Bronchial epithelial cell (primary cell): ENCODE data around the gene FANK1. TPM values are rescaled to one million over a fixed set of nuclear protein-coding genes. Genes with fewer than 3 reads are reported as not detected.
"Not testable (repeated sequence)": the region's sequence is repeated elsewhere in the genome, so short reads cannot be mapped to it uniquely, and the experiment has no call there.

Experiments used
- DNase-seq: peaks from one replicate; pipeline ENCODE4 v3.0.0-alpha.2; 2010; ENCODE audit warnings: low read depth
- FAIRE-seq: peaks from 2 replicates; lab custom pipeline; 2011; peaks lifted over from hg19 to GRCh38; lab: Jason Lieb, UNC
- H3K27me3 ChIP-seq: 2 replicates; pipeline ENCODE4 v1.5.1; 2011; ENCODE audit warnings: low read length; ENCODE audit not compliant: control insufficient read depth, insufficient read depth
- H3K36me3 ChIP-seq: 2 replicates; pipeline ENCODE4 v1.5.1; 2011; ENCODE audit warnings: low read length; ENCODE audit not compliant: control insufficient read depth, insufficient read depth
- H3K4me3 ChIP-seq: 2 replicates; pipeline ENCODE4 v1.5.1; 2011; ENCODE audit warnings: mild to moderate bottlenecking, low read depth, low read length, control low read depth
- CTCF ChIP-seq: IDR thresholded peaks from 2 replicates; pipeline ENCODE4 v1.5.1; 2011; ENCODE audit warnings: mild to moderate bottlenecking, moderate library complexity, low read length, control low read depth, inconsistent platforms; ENCODE audit not compliant: insufficient read depth, severe bottlenecking
- total RNA-seq: library from RNA; depleted of rRNA; stranded (reverse); fragments of >200 nt; gene quantifications from 2 replicates; pipeline ENCODE4 v1.2.1, GENCODE V29; 2014

The FANK1 gene
- total RNA-seq, 1 donor from 2014 or later: 2.1 TPM

DNA sequence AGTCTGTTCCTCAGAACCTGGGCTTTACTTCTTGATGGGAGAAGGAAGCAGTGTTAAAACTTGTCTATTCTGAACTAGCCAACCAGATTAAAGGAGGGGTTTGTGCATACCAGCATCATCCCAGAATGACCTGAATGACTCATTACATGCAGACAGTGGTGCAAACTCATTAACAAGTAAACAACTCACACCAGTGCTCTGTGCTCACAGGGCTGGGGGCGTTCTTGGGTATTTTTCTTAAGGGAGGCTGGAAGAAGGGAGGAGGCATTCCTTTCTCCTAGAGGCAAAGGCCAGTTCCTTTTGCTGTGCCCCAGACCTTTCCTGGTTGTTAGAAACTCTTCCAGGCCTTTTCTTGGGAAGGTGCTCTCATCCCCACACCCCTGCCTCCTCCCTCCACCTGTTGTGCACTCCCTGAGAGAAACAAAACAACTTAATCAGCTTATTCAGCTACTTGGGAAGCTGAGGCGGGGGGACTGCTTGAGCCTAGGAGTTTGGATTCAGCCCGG, 6.8 kb downstream of the FANK1 start:
- not testable (repeated sequence) for H3K4me3 ChIP-seq, H3K36me3 ChIP-seq, H3K27me3 ChIP-seq
- peak; percentile 81 for DNase-seq
- FAIRE-seq: peak; percentile 99

- not testable (repeated sequence) for DNase-seq, H3K4me3 ChIP-seq, H3K36me3 ChIP-seq, H3K27me3 ChIP-seq, FAIRE-seq
These were observed 9.0 kb downstream of the FANK1 start for GRCh38 chr10:125905069-125905994.

DNA sequence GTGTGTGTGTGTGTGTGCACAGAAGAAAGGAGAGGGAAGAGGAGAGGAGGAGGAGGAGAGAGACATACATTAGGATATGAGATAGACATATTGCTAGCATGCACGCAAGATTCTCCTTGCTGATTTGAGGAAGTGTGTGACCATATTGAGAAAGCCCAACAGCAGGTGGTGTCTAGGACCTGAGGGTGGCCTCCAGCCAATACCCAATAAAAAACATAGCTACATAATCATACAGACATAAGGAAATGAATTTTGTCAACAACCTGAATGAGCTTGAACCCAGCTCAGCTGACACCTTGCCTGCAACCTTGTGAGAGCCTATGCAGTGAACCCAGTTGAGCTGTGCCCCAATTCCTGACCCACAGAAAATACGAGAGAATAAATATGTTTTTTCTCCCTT, 11.2 kb downstream of the FANK1 start:
- FAIRE-seq: peak; percentile 79
- not testable (repeated sequence) for H3K4me3 ChIP-seq, DNase-seq, H3K27me3 ChIP-seq, H3K36me3 ChIP-seq

DNA sequence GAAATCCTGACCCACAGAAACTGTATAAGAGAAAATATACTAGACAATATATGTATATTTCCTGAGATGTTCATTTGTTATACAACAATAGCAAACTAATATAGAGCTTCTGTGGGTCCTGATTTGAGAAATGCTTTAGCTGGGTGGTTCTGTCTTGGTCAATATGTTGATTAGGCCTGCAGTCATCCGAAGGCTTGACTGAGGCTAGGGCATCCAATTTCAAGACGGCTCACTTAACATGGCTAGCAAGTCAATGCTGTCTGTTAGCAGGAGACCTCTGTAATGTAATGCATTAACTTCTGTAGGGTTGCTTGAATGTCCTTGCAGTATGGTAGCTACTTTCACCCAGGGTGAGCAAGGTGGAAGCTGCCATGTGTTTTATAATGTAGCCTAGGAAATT, 12.4 kb downstream of the FANK1 start:
- H3K36me3 ChIP-seq, DNase-seq, H3K27me3 ChIP-seq, H3K4me3 ChIP-seq: not testable (repeated sequence)
- FAIRE-seq: peak; percentile 77

- not testable (repeated sequence) for H3K36me3 ChIP-seq, H3K4me3 ChIP-seq, DNase-seq, FAIRE-seq, H3K27me3 ChIP-seq
These were observed 13.1 kb downstream of the FANK1 start for GRCh38 chr10:125909491-125909890.

DNA sequence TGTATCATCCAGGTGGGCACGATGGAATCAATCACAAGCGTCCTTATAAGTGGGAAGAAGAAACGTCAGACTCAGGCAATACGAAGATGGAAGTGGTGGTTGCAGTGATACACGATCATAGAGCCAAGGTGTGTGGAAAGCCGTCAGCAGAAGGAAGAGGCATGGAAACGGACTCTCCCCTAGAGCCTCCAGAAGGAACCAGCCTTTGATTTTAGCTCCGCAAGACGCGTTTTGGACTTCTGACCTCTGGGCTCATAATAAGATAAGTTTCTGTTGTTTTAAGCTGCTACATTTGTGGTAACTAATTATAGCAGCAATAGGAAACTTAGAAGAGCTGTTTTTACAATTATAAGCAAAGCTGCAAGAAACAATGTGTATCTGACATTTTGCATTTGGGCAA, 14.8 kb downstream of the FANK1 start:
- no peaks in the 10 kb centered on the region for H3K27me3 ChIP-seq
- H3K36me3 ChIP-seq: no peaks in the 10 kb centered on the region
- no peak for DNase-seq
- H3K4me3 ChIP-seq: no peak overlapping the region
- FAIRE-seq: no peak
- no peak for TF ChIP-seq CTCF

GRCh38 chr10:125911990-125912389, 15.6 kb downstream of the FANK1 start:
- TF ChIP-seq CTCF: no peak
- Histone ChIP-seq H3K27me3 (no peaks in the 10 kb centered on the region), H3K36me3 (no peaks in the 10 kb centered on the region), H3K4me3 (no peak overlapping the region)
- peak; percentile 32 for FAIRE-seq
- no peak for DNase-seq

DNA sequence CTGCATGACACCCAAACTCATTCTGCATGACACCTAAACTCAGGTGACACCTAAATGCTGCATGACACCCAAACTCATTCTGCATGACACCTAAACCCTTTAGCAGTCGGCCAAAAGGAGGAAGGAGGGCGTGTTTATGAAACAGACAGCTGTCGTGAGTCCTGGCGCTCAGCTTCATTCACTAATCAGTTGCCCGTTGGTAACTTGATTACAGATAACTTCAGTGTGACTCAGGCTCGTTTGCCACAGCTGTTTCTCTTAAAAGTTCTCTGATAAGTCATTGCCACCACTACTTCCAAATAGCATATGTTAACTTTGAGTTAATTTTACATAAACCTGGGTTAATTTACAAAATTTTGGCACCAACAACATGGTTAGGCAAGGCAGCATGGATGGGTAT, 16.9 kb downstream of the FANK1 start:
- not testable (repeated sequence) for DNase-seq, H3K4me3 ChIP-seq, H3K36me3 ChIP-seq, H3K27me3 ChIP-seq, FAIRE-seq

GRCh38 chr10:125916977-125917376, 20.6 kb downstream of the FANK1 start:
- Histone ChIP-seq H3K27me3 (no peaks in the 10 kb centered on the region), H3K4me3 (no peak overlapping the region), H3K36me3 (no peaks in the 10 kb centered on the region)
- FAIRE-seq (peak; percentile 13), DNase-seq (no peak)
- no peak for TF ChIP-seq CTCF

- H3K36me3 ChIP-seq, DNase-seq, H3K27me3 ChIP-seq, H3K4me3 ChIP-seq, FAIRE-seq: not testable (repeated sequence)
These were observed 21.5 kb downstream of the FANK1 start for GRCh38 chr10:125917704-125918361.
